ENCODE measurements around the gene TSPEAR.
"Not testable (repeated sequence)": the region's sequence is repeated elsewhere in the genome, so short reads cannot be mapped to it uniquely, and the experiment has no call there.

Gene TSPEAR

DNA sequence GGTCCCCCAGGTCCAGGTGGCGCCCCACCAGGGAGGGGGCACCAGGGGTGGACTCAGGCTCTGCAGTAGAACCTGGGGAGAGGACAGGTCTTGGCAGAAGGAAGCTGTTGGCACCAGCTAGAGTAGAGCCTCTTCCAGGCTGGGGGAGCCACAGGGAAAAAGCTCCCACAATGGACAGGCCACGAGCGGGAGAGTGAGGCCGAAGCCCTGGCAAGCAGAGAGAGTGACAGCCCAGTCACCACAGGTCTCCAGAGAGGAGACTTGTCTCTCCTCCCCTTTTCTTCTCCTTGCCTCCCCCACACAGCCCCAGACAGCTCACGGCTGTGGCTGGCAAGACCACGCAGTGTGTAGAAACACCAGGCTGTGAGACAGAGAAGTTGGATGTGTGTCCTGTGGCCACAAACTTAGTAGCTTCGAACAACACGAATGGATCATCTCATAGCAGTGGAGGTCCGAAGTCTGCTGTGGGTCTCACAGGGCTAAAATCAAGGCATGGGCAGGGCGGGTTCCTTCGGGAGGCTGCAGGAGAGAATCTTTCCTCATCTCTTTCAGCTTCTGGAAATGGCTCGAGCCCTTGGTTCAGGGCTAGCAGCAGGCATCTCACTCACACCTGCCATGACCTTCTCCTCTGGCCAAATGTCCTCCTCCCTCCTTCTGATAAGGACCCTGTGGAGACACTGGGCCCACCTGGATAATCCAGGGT is 60.2 kb downstream of the TSPEAR start:
- CTCF ChIA-PET: no interaction called here
- no peak for DNase-seq (ENCODE audit: extremely low spot score)
- POLR2A ChIA-PET: no interaction called here
- TF ChIP-seq TARDBP (IDR thresholded peaks at IDR 0.05) (no peak), HDGF (IDR thresholded peaks at IDR 0.05; ENCODE audit: borderline replicate concordance) (no peak), ZNF384 (IDR thresholded peaks at IDR 0.05) (no peak), NFRKB (IDR thresholded peaks at IDR 0.05) (no peak), ARNT (IDR thresholded peaks at IDR 0.05) (no peak), LEF1 (IDR thresholded peaks at IDR 0.05; ENCODE audit: borderline replicate concordance) (no peak), FOXA1 (IDR thresholded peaks at IDR 0.05) (no peak), FOXK2 (IDR thresholded peaks at IDR 0.05) (no peak), ELF4 (IDR thresholded peaks at IDR 0.05) (no peak), L3MBTL2 (conservative IDR thresholded peaks at IDR 0.05) (no peak), FOXM1 (IDR thresholded peaks at IDR 0.05; ENCODE audit: borderline replicate concordance) (no peak), SUZ12 (IDR thresholded peaks at IDR 0.05) (no peak), BHLHE40 (IDR thresholded peaks at IDR 0.05; ENCODE audit: borderline replicate concordance) (no peak), SP1 (IDR thresholded peaks at IDR 0.05) (no peak), CTBP1 (IDR thresholded peaks at IDR 0.05; ENCODE audit: borderline replicate concordance) (no peak)
- TF ChIP-seq, protein P1, sequence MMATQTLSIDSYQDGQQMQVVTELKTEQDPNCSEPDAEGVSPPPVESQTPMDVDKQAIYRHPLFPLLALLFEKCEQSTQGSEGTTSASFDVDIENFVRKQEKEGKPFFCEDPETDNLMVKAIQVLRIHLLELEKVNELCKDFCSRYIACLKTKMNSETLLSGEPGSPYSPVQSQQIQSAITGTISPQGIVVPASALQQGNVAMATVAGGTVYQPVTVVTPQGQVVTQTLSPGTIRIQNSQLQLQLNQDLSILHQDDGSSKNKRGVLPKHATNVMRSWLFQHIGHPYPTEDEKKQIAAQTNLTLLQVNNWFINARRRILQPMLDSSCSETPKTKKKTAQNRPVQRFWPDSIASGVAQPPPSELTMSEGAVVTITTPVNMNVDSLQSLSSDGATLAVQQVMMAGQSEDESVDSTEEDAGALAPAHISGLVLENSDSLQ (IDR thresholded peaks at IDR 0.05): no peak

DNA sequence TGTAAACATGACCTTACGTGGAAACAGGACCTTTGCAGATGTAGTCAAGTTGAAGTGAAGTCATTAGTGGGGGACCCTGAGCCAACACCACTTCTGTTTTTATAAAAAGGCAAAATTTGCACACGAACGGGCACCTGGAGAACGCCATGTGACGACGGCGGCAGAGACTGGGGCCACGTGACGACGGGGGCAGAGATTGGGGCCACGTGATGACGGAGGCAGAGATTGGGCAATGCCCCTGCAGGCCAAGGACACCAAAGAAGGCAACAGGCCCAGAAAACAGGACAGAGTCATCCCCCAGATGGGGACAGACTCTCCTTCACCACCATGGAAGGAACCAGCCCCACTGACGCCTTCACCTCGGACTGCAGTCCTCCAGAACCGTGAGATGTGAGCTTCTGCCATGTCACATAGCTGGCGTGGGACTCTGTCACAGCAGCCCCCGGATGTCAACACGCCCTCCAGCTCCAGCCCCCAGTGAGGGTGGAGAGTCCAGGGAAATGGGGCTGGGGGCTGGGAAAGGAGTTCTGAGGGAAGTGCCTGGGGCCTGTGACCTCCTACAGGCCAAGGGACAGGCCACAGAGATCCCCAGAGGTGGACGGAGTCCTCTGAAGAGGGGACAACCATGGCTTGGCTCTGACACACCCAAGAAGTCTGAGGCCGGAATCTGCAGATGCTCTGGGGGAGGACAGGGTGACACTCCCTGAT is 61.0 kb downstream of the TSPEAR start:
- ChIA-PET POLR2A (no interaction called here), CTCF (no interaction called here)
- TF ChIP-seq HDGF (IDR thresholded peaks at IDR 0.05; ENCODE audit: borderline replicate concordance) (no peak), LEF1 (IDR thresholded peaks at IDR 0.05; ENCODE audit: borderline replicate concordance) (no peak), ELF4 (IDR thresholded peaks at IDR 0.05) (no peak), CTBP1 (IDR thresholded peaks at IDR 0.05; ENCODE audit: borderline replicate concordance) (no peak), SUZ12 (IDR thresholded peaks at IDR 0.05) (no peak), TARDBP (IDR thresholded peaks at IDR 0.05) (no peak), FOXK2 (IDR thresholded peaks at IDR 0.05) (no peak), SP1 (IDR thresholded peaks at IDR 0.05) (no peak), L3MBTL2 (conservative IDR thresholded peaks at IDR 0.05) (no peak), BHLHE40 (IDR thresholded peaks at IDR 0.05; ENCODE audit: borderline replicate concordance) (no peak), NFRKB (IDR thresholded peaks at IDR 0.05) (no peak), ZNF384 (IDR thresholded peaks at IDR 0.05) (no peak), FOXA1 (IDR thresholded peaks at IDR 0.05) (no peak), FOXM1 (IDR thresholded peaks at IDR 0.05; ENCODE audit: borderline replicate concordance) (no peak), ARNT (IDR thresholded peaks at IDR 0.05) (no peak)
- TF ChIP-seq, protein P1 (IDR thresholded peaks at IDR 0.05): no peak
- no peak for DNase-seq (ENCODE audit: extremely low spot score)

DNA sequence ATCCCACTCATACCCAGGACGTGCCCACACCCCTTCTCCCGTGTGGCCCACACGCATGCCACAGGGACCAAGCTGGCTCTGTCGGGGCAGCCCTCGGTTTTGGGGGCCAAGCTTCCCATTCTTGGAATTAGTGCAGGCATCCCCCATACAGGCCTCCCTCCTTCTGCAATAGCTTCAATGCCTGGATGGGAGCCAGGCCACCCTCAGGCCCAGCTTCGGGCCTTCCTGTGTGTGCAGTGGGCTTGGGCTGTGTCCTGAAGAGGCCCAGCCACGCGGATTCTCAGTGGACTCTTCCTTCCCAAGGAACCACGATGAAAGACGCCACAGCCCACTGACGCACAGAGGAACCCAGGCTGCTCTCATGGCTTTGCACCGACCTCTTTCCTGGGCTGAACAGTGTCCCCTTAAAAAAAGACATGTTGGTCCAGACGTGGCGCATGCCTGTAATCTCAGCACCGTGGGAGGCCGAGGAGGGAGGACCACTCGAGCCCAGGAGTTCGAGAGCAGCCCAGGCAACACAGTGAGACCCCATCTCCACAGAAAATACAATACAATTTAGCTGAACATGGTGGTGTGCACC is 61.8 kb downstream of the TSPEAR start:
- ChIA-PET POLR2A (no interaction called here), CTCF (no interaction called here)
- DNase-seq (ENCODE audit: extremely low spot score): no peak
- no peak for TF ChIP-seq ZNF384 (IDR thresholded peaks at IDR 0.05)
- no peak for TF ChIP-seq NFRKB (IDR thresholded peaks at IDR 0.05)
- no peak for TF ChIP-seq TARDBP (IDR thresholded peaks at IDR 0.05)
- no peak for TF ChIP-seq FOXA1 (IDR thresholded peaks at IDR 0.05)
- TF ChIP-seq HDGF (IDR thresholded peaks at IDR 0.05; ENCODE audit: borderline replicate concordance): no peak
- no peak for TF ChIP-seq SP1 (IDR thresholded peaks at IDR 0.05)
- TF ChIP-seq FOXM1 (IDR thresholded peaks at IDR 0.05; ENCODE audit: borderline replicate concordance): no peak

DNA sequence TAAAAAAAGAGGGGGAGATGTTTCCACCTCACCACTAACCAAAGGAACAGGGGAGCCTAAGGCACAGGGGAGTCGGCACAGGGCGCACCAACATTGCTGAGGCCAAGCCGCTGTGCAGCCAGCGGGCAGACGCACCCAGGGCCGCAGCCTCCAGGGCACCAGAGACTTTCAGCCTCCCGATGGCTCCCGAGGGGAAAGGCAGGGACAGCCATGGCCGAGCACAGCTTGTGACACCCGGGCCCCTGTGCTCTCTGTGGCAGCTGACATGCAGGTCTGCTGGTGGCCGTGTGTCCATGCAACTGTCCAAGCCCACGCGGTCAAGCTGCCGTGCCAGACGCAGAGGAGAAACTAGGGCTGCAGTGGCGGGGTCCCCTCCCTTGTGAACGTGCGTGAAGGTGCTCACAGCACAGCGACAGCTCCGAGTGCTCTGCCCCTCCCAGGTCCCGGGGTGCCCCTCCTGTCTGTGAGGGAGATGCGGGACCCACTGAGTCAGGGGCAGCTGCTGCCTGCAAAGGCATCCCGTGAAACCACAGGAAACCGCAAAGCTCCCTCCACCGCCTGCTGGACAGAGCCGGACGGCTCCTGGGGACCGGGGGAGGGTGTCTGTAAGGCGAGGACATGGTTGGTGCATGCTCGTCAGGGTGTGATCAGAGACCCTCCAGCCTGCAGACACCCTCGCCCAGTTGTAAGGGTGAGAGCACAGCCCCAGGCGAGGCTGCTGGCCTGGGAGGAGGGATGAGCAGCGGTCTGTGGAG is 62.6 kb downstream of the TSPEAR start:
- ChIA-PET CTCF (no interaction called here), POLR2A (no interaction called here)
- DNase-seq (ENCODE audit: extremely low spot score): no peak
- TF ChIP-seq ELF4 (IDR thresholded peaks at IDR 0.05) (no peak), TARDBP (IDR thresholded peaks at IDR 0.05) (no peak), SP1 (IDR thresholded peaks at IDR 0.05) (no peak), HDGF (IDR thresholded peaks at IDR 0.05; ENCODE audit: borderline replicate concordance) (no peak), BHLHE40 (IDR thresholded peaks at IDR 0.05; ENCODE audit: borderline replicate concordance) (no peak)

DNA sequence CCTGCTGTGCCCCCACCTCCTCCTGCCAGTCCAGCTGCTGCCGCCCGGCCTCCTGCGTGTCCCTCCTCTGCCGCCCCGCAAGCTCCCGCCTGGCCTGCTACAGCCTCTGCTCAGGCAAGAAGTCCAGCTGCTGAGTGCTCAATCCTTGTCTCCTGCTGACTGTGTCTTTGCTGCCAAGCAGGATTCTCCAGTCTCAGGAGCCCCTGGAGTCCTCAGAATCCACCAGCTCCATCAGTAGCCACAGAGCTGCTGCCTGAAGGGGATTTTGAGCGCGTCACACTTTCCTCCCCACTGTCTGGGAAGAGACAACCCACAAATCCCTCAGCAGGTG is 64.2 kb downstream of the TSPEAR start:
- no peak for TF ChIP-seq NFRKB (IDR thresholded peaks at IDR 0.05)
- TF ChIP-seq TARDBP (IDR thresholded peaks at IDR 0.05): no peak
- no peak for TF ChIP-seq SP1 (IDR thresholded peaks at IDR 0.05)
- TF ChIP-seq BHLHE40 (IDR thresholded peaks at IDR 0.05; ENCODE audit: borderline replicate concordance): no peak
- TF ChIP-seq LEF1 (IDR thresholded peaks at IDR 0.05; ENCODE audit: borderline replicate concordance): no peak
- no peak for TF ChIP-seq HDGF (IDR thresholded peaks at IDR 0.05; ENCODE audit: borderline replicate concordance)
- TF ChIP-seq SUZ12 (IDR thresholded peaks at IDR 0.05): no peak
- no peak for TF ChIP-seq ELF4 (IDR thresholded peaks at IDR 0.05)
- no peak for TF ChIP-seq FOXM1 (IDR thresholded peaks at IDR 0.05; ENCODE audit: borderline replicate concordance)
- no peak for TF ChIP-seq FOXA1 (IDR thresholded peaks at IDR 0.05)
- TF ChIP-seq L3MBTL2 (conservative IDR thresholded peaks at IDR 0.05): no peak
- no peak for TF ChIP-seq FOXK2 (IDR thresholded peaks at IDR 0.05)
- no peak for TF ChIP-seq ZNF384 (IDR thresholded peaks at IDR 0.05)
- TF ChIP-seq, protein P1 (IDR thresholded peaks at IDR 0.05): no peak
- TF ChIP-seq ARNT (IDR thresholded peaks at IDR 0.05): no peak
- ChIA-PET CTCF (no interaction called here), POLR2A (no interaction called here)
- no peak for DNase-seq (ENCODE audit: extremely low spot score)

DNA sequence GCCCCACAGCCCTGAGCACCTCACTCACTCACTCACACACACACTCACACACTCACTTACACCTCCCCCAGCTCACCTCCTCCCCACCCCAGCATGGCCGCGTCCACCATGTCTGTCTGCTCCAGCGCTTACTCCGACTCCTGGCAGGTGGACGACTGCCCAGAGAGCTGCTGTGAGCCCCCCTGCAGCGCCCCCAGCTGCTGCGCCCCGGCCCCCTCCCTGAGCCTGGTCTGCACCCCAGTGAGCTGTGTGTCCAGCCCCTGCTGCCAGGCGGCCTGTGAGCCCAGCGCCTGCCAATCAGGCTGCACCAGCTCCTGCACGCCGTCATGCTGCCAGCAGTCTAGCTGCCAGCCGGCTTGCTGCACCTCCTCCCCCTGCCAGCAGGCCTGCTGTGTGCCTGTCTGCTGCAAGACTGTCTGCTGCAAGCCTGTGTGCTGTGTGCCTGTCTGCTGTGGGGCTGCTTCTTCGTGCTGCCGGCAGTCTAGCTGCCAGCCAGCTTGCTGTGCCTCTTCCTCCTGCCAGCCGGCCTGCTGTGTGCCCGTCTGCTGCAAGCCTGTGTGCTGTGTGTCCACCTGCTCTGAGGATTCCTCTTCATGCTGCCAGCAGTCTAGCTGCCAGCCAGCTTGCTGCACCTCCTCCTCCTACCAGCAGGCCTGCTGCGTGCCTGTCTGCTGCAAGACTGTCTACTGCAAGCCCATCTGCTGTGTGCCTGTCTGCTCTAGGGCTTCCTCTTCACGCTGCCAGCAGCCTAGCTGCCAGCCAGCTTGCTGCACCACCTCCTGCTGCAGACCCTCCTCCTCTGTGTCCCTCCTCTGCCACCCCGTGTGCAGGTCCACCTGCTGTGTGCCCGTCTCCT is 64.8 kb downstream of the TSPEAR start, which contains the start of gene KRTAP10-11:
KRTAP10-11 (plus strand) TSS at position 49 of the 856 bp plus-strand sequence; CDS start at position 94, 45 bp downstream.
- CTCF ChIA-PET; DNase-seq (ENCODE audit: extremely low spot score); POLR2A ChIA-PET: not testable (repeated sequence)

Measured in HEK293T (cell line).